Activated CD4-positive, alpha-beta T cell treated with anti-CD3 and anti-CD28 coated beads for 1 hour (primary cell): Measurements from ENCODE around the gene ZNF273.
"Not testable (repeated sequence)": the region's sequence is repeated elsewhere in the genome, so short reads cannot be mapped to it uniquely, and the experiment has no call there.

Experiments used
- DNase-seq: peaks from one replicate; pipeline ENCODE4 v3.0.0-alpha.2; 2020

The ZNF273 gene

GRCh38 chr7:64877714-64878610 lies 25.1 kb upstream of the ZNF273 start:
- no peak for DNase-seq

GRCh38 chr7:64878684-64879083 lies 24.4 kb upstream of the ZNF273 start:
- DNase-seq: no peak

- DNase-seq: no peak
Observed at GRCh38 chr7:64879086-64879730, 23.9 kb upstream of the ZNF273 start.

- DNase-seq: no peak
Observed at GRCh38 chr7:64879800-64880199, 23.3 kb upstream of the ZNF273 start.

- DNase-seq: no peak
Observed at GRCh38 chr7:64880322-64881297, 22.5 kb upstream of the ZNF273 start.

- DNase-seq: no peak
Observed at GRCh38 chr7:64881461-64882287, 21.4 kb upstream of the ZNF273 start.

GRCh38 chr7:64882341-64883112 lies 20.5 kb upstream of the ZNF273 start:
- peak; percentile 24 for DNase-seq

- no peak for DNase-seq
Observed at GRCh38 chr7:64883113-64883905, 19.8 kb upstream of the ZNF273 start.

- no peak for DNase-seq
Observed at GRCh38 chr7:64884085-64884912, 18.8 kb upstream of the ZNF273 start.

GRCh38 chr7:64884913-64885370 lies 18.1 kb upstream of the ZNF273 start:
- no peak for DNase-seq

- DNase-seq: no peak
Observed at GRCh38 chr7:64885520-64886240, 17.4 kb upstream of the ZNF273 start.

- DNase-seq: no peak
Observed at GRCh38 chr7:64886956-64887545, 16.0 kb upstream of the ZNF273 start.

- no peak for DNase-seq
Observed at GRCh38 chr7:64887756-64888508, 15.1 kb upstream of the ZNF273 start.

GRCh38 chr7:64888561-64888900 lies 14.5 kb upstream of the ZNF273 start:
- DNase-seq: no peak

- DNase-seq: no peak
Observed at GRCh38 chr7:64888901-64889685, 14.0 kb upstream of the ZNF273 start.

GRCh38 chr7:64889686-64890162 lies 13.3 kb upstream of the ZNF273 start:
- no peak for DNase-seq

GRCh38 chr7:64890273-64890672 lies 12.8 kb upstream of the ZNF273 start:
- not testable (repeated sequence) for DNase-seq
